Bronchial smooth muscle cell (primary cell): ENCODE results near the gene TEKT3. TPM values are rescaled to one million over a fixed set of nuclear protein-coding genes. Genes with fewer than 3 reads are reported as not detected.

Experiments used
- total RNA-seq: library from RNA; depleted of rRNA; stranded (reverse); fragments of >200 nt; gene quantifications from 2 replicates; pipeline ENCODE4 v1.2.1, GENCODE V29; 2014

TEKT3 gene
- total RNA-seq, result 0.09 TPM in 1 of 2 replicates, not detected in the other

DNA sequence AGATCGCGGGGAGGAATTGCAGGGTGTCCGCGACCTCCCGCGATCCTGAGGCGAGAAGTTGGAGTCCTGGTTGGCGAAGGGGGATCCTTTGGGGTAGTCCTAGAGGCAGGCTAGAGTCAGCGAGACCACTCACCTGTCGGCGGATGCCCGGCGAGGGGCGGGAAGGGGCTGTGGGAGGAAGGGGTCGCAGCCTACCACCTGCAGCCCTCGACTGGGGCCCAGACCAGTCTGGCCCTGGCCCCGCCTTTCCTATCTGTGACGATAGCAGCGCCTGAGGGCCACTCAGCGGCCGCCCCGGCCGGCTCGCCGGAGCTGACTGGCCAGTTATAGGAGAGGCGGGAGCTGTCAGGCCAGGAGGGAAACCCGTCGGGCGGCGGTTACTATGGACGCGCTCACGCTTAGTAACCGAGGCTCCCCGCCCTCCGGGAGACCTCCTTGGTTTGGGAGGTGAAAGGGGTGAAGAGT is at the start of gene TEKT3:
Gene TEKT3, minus strand, starts transcription at position 213 of the 465 bp plus-strand sequence. CDS start 10,012 bp downstream, outside the sequence.

GRCh38 chr17:15265131-15265530 is 76.3 kb downstream of the TEKT3 start, which contains the start of gene PMP22:
PMP22 (minus strand) TSS chr17:15265326; CDS start chr17:15260727, 4,599 bp downstream.

Other genes with a start within 250 kb of the TEKT3 start
- gene PMP22, start 76.3 kb downstream of the TEKT3 start, total RNA-seq, result 53.0 and 174 TPM in 2 replicates
- 1.5 and 1.7 TPM in 2 replicates for gene CDRT4, start 126.0 kb upstream of the TEKT3 start, total RNA-seq
- gene TVP23C, start 221.9 kb upstream of the TEKT3 start, total RNA-seq, result 32.6 and 35.3 TPM in 2 replicates